Sigmoid colon (tissue), 4 donors: Measurements from ENCODE around the gene CD248.

Source experiments
- EP300 ChIP-seq, 4 donors: sonication (generic); formaldehyde crosslinking; IDR thresholded peaks; one replicate each; pipeline ENCODE4 v1.6.1; 2017; ENCODE audit warnings: antibody characterized with exemption in 4 of 4
- POLR2A ChIP-seq, 2 donors: fragments of 450-650 bp; IDR thresholded peaks; one replicate each; pipeline ENCODE4 v1.6.1; 2016; ENCODE audit warnings: antibody characterized with exemption in 2 of 2, mild to moderate bottlenecking in 2 of 2, moderate library complexity in 2 of 2
- TF ChIP-seq, protein P1 (sequence below), 4 experiments: fragments of 450-650 bp in 3 of 4; fragments of 200-600 bp in 1 of 4; IDR thresholded peaks; one replicate each; pipeline ENCODE4 v1.5.1; 2016 to 2019; ENCODE audit warnings: antibody characterized with exemption in 4 of 4, mild to moderate bottlenecking in 3 of 4, moderate library complexity in 2 of 4

DNA sequence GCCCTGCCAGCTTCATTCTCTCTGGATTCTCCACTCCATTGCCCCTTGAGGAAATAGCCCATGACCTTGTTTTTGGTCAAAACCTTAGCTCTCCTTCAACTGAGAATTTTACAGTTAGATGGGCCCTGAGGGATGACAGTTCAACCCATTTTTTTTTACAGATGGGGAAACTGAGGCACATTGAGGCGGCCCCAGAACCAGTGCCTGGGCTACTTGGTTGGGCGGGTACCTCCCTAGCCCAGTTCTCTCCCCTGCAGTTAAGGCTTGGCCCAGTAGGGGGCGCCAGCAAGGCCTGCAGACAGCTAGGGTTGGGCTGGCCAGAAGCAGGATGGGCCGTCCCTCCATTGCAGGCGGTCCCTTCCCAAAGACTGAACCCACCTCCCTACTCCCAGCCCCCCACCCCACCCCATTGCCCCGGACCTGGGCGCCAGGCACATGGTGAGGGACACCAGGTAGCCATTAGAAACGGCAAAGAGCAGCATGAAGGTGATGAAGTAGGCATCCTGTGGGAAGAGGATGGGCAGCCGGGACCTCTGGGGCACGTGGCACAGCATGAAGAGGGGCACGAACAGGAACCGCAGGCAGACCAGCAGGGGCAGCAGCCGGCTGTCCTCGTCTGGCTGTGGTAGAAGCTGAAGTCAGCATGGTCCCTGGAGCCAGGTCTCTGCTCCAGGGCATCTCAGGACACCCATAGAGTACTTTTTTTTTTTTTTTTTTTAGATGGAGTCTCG, 47.1 kb upstream of the CD248 start:
- TF ChIP-seq POLR2A (IDR thresholded peaks at IDR 0.05) (no peak), EP300 (IDR thresholded peaks at IDR 0.05) (no peak)
- TF ChIP-seq, protein P1, sequence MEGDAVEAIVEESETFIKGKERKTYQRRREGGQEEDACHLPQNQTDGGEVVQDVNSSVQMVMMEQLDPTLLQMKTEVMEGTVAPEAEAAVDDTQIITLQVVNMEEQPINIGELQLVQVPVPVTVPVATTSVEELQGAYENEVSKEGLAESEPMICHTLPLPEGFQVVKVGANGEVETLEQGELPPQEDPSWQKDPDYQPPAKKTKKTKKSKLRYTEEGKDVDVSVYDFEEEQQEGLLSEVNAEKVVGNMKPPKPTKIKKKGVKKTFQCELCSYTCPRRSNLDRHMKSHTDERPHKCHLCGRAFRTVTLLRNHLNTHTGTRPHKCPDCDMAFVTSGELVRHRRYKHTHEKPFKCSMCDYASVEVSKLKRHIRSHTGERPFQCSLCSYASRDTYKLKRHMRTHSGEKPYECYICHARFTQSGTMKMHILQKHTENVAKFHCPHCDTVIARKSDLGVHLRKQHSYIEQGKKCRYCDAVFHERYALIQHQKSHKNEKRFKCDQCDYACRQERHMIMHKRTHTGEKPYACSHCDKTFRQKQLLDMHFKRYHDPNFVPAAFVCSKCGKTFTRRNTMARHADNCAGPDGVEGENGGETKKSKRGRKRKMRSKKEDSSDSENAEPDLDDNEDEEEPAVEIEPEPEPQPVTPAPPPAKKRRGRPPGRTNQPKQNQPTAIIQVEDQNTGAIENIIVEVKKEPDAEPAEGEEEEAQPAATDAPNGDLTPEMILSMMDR (IDR thresholded peaks at IDR 0.05): peak in 1 of 4 experiments; percentile 23
